GM18861 (cell line): ENCODE data around the gene ITPRID1.
A peak's percentile ranks its signal among the peaks of the same experiment; 100 is the strongest.
"Not testable (repeated sequence)": the region's sequence is repeated elsewhere in the genome, so short reads cannot be mapped to it uniquely, and the experiment has no call there.

Experiments
- ATAC-seq: cut with Tn5 transposase; IDR thresholded peaks from one replicate; pipeline ENCODE4 v1.9.1; 2021; ENCODE audit not compliant: unreplicated experiment

The ITPRID1 gene

DNA sequence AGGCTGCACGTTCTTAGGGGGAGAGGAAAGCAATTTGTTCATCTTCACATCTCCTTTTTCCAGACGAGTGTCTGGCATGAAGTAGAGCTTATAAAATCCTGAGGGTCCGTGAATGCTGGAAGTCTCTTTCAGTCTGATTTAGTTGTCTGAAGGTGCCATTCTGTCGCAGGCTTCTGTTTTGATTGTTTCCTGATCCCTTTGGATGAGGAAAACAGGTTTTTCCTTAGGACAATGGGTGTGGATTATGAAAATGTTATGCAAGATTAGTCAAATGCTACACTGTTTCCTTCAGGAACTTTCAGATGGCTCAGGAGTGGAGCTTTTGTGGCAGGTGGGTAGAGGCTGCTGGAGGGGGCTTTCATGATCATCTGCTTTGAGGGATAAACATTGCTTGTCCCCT lies at the start of gene ITPRID1:
ITPRID1 (plus strand) TSS at position 301 of the 400 bp plus-strand sequence. CDS start 38,935 bp downstream, outside the sequence.
- ATAC-seq = no peak

DNA sequence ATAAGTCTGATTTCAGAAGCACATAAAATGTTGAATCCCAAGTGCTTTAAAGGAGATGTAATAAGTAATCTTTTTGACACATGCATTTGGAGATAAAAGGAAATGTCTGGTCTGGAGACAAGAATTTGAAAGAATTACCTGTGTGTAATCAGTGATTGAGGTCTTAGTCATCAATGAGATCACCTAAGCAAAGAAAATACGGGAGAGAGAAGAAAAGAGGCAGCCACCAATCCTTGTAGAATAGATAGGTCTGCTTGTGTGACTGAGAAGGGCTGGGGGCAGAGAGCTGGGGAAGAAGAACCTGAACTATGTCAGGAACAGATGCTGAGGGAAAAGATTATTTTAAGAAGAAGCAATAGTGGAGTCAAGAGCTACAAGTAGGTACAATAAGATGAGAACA lies 49.3 kb upstream of the ITPRID1 start:
- no peak for ATAC-seq

DNA sequence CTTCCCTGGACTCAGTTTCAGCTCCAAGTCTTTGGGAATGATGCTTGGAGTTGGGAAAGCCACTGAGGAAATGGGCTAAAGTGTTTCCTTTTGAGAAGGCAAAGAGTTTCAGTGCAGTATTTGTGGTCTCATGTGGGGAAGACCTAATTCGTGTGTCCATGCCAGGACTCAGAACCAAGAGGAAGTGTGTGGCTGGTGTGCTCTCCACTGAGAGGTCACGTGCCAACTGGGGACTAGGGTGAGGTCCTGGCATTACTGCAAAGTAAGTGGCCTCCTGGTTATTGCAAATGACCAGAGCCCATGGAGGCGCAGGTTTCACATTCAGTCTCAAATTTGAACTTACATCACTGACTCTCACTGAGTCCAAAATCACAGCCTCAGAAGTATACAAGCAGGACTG lies 48.6 kb upstream of the ITPRID1 start:
- ATAC-seq = no peak

DNA sequence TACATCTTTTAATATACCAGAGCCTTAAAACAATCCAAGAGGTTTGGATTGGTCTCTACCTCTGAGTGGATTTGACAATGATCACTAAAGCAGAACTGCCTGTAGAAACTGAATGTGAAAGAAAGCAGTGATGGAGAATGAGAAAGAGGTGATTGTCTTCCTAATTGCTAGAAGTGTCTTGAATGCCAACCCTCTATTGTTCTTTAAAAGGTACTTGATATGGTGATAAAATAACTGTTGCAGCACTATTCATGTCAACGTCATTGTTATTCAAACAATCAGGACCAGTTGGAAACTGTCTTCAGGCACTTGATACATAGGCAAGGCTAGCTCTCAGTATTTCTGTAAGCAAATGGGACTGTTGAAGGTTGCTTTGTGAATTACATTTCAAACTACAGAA lies 47.9 kb upstream of the ITPRID1 start:
- ATAC-seq = no peak

DNA sequence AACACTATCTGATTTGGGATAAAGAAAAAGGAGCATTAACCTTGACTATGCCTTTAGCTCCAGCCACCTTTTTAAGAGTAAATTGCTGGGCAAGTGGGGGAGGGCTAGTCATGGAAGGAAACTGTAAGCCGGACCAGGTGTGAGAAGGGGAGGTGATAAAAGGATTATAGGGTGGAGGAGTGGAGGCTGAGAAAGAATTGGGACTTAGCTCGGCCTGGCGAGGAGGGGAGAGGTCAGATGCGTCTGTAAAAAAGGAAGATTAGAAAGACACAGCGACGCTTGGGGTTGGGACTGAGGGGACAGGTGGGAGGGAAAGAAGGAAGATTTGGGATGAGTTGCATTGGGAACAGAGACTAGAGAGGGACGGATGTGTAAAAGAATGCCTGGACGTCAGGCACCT lies 43.0 kb upstream of the ITPRID1 start:
- not testable (repeated sequence) for ATAC-seq

DNA sequence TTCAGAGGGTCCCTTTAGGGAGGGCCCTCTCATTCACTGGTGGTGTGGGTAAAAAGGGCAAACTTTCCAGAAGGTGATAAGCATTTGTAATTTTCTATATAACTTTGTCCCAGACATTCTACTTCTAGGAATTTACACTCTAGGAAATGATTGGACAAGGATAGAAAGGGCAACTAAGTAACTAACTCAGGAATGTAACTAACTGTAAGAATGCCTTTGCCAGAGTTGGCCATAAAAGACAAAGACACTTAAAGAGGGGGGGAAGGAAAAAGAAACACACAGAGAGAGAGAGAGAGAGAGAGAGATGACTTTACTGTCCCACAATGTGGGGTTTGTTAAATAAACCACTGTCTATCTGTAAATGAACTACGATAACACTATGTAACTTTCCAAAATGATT lies 38.5 kb upstream of the ITPRID1 start:
- ATAC-seq = no peak

DNA sequence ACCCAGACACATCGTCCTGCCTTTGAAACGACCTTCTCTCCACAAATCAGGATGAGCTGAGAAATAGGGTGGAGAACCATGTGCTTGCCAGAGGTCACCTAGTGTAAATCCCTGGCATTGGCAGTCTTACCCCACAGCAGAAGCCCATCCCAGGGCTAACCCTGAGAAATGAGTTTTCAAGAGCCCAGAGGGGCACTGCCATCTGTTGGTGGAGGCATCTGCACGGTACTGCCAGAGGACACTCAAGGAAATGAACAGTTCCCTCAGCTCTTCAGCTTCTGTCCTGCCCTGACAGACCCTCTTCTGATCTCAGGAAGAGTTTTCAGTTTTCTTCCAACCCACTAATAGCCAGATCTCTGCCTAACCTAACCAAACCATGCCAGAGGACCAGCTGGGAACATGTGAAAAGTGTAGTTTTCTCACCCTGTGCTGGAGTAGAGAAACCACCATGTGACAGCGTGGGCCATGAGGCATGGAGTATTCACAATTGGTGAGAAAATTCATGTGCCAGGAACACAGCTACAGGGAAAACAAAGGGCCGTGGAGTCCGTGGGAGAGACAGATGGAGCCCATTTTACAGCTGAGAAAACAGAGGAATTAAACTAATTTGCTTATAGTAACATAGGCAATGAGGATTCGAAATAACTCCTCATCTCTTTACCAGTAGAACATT lies 37.7 kb upstream of the ITPRID1 start:
- no peak for ATAC-seq

DNA sequence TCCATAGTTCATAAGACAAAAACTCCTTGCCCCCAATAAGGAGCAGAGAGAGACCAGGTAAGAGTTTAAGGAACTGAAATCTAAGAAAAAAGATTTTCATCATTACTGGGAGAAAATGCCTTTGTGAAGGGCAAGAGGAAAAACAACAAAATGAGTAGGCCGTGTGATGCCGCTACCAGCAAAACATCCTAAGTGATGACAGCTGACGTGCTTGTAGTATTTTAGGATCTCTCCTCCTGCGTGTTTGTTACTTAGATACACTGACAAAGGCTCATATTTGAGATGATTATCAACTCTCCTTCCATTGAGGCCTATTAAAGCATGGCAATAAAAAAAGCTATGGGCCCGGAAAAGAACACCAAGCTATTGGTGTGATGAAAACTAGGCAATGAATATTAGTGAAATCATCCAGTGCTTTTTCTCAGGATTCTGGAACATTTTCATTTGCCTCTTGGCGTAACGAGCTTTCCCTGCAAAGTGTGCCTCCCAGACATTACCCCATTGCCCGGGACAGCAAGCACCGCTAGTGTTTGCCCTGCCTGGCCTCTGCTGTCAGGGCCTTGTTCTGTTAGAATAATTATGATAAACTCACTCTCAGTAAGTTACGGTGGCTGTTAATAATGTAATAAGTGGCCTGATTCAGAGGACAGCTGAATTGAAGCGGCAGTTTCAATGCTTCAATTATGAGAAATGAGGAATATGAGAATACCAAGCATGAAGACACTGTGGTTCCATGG lies 36.8 kb upstream of the ITPRID1 start:
- no peak for ATAC-seq

DNA sequence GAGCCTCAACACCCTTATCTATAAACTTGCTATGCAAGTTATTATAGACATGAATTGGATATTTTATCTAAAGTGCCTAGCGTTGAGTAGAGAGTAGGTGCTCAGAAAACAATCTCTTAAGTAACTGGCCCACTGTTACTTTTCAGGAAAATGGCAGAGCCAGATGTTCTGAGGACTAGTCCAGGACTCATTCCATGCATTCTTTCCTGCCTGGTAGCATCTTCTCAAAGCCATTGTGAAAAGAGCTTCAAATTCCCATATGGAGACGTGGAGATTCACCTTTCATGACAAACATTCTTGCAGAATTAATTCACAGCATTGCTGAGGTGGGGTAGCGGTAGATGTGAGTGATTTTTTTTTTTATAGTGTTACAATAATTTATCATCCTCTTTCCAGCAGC lies 35.9 kb upstream of the ITPRID1 start:
- no peak for ATAC-seq

DNA sequence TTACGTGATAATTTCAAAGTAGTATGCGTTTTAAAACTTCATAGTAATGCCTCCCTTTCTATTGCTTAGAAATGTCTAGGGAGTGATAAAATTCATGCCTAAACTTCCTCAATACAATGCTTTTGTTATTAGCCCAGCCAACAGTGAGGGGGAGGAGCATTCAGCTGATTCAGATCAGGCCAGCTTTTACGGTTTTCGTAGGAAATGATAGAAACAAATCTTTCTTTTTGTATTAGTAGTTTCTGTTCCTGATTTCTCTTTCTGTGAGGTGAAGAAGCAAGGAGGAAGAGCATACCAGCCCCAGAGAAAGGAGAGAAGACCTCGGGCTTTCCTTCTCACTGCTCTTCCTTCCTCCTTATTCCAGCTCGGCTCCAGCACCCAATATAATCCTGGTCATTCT lies 35.2 kb upstream of the ITPRID1 start:
- ATAC-seq = peak; percentile 81

DNA sequence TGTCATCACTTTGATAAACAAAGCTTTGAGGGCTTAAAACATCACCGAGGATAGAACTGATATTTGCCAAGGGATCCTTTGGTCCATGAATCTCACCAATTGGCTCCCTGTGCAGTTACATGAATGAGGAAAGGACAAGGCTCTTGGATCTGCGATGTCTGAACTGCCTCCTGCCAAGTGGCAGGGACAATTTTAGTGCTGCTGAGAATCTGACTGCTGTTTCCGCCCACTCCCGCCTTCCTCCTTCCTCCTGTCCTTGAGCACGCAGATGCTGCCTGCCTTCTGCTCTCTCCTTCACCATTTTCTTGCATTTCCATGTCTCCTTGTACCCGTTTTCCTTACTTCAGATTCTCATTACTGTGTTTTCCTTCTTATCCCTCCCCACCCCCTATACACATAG lies 26.8 kb upstream of the ITPRID1 start:
- no peak for ATAC-seq

DNA sequence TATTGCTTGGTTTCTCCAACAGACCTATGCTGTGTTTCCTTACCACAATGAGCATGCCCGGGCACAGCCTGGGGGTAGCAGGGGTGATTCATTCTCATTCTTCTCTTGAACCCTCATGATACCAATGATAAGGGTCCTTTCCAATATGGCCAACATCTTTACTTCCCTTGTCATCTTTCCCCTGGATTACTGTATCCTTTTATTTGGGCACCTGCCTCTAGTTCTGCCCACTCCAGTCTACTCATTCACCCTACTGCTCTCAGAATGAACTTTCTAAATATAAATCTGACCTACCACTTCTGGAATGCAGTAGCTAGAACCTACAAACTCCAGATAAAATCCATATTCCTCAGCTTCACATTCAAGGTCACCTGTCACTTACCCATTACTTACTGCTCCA lies 26.4 kb upstream of the ITPRID1 start:
- no peak for ATAC-seq

DNA sequence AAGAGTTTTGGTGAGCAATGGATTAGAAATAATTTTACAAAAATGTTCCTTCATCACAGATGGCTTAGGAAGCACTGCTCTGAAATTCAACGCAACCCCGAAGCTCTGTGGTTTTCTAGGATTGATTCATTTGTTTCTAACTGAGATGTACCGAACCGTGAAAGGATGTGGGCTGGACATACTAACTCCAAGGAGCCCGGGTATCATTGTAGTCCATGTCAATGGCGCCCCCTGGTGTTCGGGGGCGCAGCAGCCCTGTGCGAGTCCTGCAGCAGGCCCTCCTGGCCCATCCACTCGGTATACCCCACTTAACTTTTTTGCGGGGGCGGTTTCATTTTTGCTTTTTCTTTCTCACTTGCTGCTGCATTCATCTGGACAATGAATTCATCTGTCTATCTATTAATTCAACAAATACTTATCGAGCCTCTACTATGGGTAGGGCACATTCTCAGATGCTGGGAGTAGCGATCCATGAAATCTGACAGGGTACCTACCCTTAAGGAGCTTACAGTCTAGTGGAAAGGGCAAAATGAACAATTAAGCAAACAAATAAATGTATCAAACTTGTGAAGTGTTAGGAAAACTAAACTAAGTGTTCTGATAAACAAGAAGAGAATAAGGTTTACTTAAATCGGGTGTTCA lies 25.2 kb upstream of the ITPRID1 start:
- peak; percentile 97 for ATAC-seq

DNA sequence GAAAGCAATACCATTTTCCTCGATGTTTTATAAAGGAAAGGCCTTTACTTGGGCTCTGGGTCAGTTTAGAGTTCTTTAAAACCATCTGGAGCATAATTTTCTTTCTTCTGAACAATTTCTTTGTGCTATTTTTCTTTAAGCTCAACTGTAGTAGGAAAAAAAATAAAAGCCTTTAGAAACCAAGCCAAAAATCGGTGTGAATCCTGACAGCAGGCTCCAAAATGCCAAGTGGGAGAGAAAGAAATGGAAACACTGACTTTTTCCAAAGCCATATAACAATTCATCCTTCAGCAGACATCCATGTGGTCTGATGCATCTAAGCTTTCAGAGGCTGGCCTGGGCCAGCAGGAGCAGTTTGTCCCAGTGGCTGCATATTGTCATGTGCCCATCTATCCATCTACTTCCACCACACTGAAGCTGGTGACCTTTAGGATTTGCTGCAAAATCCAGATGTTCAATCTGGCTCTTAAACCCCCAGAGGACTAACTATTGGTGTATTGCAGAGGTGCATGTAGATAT lies 23.0 kb upstream of the ITPRID1 start:
- ATAC-seq = no peak

DNA sequence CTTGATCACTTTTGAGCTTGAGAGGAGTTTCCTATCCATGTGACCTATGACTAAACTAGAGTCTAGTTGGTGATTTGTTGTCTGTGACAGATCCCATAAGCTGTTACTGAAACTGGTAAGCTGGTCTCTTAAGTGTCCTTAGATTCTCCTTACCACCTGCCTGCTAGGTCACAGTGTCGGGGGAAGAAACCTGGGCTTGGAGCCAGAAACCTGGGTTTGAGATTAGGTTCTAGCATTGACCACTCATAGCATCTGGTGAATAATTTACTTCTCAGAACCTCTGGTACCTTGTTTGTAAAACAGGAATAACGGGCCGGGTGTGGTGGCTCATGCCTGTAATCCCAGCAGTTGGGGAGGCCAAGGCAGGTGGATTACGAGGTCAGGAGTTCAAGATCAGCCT lies 21.8 kb upstream of the ITPRID1 start:
- no peak for ATAC-seq

DNA sequence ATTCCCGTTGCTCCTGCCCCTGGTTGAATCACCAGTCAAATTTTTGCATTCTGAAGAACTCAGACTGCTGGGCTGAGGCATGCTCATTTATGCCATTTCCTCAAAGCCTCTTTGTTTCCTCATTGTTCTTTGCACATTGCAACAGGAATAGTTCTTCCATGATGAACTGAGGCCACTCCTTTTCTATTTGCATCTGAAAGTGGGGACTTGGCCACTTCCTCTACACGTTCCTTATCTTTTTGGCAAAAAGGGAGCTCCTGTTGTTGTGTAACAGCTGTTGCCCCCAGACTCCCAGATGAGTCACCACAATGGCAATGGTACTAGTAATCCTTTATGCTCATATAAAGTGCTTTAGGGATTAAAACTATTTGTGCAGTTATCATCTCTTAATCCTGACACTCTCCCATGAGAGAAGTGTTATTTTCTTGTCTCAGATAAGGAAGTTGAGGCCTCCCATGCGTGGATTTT lies 20.1 kb upstream of the ITPRID1 start:
- ATAC-seq = no peak

DNA sequence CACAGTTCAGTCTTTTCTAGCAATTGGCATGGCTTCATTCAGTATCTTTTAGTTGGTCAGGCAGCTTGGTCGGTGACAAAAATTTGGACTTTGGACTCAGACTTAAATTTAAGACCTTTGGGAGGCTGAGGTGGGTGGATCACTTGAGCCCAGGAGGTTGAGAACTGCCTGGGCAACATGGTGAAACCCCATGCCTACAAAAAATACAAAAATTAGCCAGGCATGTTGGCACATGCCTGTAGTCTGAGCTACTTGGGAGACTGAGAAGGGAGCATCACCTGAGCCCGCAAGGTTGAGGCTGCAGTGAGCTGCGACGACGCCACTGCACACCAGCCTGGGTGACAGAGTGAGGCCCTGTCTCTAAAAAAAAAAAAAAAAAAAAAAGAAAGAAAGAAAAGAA lies 19.5 kb upstream of the ITPRID1 start:
- no peak for ATAC-seq

DNA sequence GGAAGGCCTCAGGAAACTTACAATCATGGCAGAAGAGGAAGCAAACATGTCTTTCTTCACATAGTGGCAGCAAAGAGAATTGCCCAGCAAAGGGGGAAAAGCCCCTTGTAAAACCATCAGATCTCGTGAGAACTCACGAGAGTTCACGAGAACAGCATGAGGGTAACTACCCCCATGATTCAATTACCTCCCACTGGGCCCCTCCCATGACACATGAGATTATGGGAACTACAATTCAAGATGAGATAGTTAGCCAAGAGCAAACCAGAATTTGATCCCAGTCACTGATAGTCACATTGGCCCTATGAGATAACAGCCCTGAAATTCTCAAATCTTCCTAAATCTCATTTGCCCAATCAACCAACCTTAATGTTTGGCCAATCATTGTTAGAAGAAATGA lies 18.2 kb upstream of the ITPRID1 start:
- ATAC-seq = no peak

DNA sequence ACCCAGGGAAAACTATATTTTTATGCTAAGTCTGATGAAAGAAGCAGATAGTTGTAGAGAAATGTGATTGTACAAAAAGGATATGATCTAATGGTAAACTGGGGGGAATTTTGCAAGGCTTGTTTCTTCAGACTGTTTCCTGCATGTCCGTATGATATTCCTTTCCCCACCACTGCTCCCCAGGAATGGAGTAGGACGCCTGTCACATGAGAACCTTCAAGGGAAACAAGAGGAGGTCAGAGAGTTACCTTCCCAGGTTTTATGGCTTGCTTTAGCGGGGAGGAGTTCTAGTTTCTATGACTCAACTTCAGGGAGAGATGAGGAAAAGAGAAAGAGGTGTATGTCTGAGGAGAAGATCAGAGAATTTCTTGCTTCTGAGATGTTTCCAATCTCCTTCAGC lies 16.4 kb upstream of the ITPRID1 start:
- no peak for ATAC-seq

DNA sequence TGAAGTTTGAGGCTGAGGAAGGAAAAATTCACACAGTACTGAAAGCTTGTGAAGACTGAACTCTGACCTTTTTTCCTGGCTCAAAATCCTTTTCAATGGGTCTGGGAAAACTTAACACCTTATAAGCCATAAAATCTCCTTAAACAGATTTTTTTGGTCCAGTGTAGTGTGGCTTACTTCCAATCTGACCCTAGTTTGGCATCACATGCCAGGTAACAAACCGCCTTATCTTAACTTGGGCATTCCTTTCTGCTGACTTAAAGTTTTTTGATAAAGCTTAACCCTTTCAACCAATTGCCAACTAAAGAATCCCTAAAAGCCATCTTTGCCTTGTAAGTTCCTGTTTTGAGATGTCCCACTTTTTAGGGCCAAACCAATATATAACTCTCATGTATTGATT lies 13.2 kb upstream of the ITPRID1 start:
- ATAC-seq = no peak

DNA sequence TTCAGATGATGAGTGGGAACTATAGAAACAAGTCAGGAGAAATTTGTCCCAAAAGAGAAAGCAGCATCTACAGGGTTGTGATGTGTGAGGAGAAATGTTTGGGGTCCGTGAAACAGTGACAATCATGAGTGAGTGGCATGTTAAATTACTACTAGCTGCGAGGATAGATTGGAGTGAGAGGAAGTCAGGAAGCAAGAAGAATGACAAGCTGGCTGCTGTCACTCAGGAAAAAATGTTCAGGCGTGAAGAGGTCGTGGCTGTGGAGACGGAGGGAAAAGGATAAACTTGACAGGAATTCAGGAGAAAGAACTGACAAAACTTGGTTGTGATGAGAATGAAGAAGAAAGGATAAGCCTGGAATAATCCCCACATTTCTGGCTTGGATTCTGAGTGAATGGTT lies 5.1 kb upstream of the ITPRID1 start:
- ATAC-seq = no peak

DNA sequence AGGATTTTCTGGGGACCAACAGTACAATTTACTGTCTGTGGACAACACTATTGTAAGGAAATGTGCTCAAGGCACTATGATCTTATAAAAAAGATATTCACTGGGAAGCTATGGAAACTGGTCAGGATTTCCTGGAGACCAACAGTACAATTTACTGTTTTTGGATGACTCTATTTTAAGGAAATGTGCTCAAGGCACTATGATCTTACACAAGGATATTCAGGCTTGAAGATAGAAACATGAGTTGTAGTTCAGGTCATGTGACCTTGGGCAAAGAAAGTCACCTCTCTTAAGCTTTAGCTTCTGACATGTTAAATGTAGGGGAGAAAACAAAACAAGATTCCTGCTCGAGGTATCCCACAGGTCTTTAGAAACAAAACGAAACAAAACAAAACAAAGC lies 1.7 kb upstream of the ITPRID1 start:
- no peak for ATAC-seq
